ENCODE measurements around the gene ENGASE.

GRCh38 chr17:79118924-79119323, 44.3 kb downstream of the ENGASE start:
- TF ChIP-seq CTCF (IDR thresholded peaks at IDR 0.05) (no peak), POLR2A (IDR thresholded peaks at IDR 0.05) (no peak)

Measured in Peyer's patch (tissue), 4 donors.